Stimulated activated CD8-positive, alpha-beta memory T cell treated with anti-CD3 and anti-CD28 coated beads, Interleukin-15, amount 100 ng/mL, for 48 hours (primary cell): Measurements from ENCODE around the gene BRI3BP.
"Not testable (repeated sequence)": the region's sequence is repeated elsewhere in the genome, so short reads cannot be mapped to it uniquely, and the experiment has no call there.

Experiments
- DNase-seq, 2 donors: peaks; one replicate each; pipeline ENCODE4 v3.0.0-alpha.2; 2020; ENCODE audit warnings: low read depth in 2 of 2

Gene BRI3BP

GRCh38 chr12:125065919-125066570 is 72.6 kb downstream of the BRI3BP start:
- no peak for DNase-seq

GRCh38 chr12:125068391-125068790 is 74.9 kb downstream of the BRI3BP start:
- DNase-seq = no peak

GRCh38 chr12:125069616-125070015 is 76.2 kb downstream of the BRI3BP start:
- no peak for DNase-seq

GRCh38 chr12:125070112-125070511 is 76.7 kb downstream of the BRI3BP start:
- DNase-seq = no peak

- DNase-seq = no peak
Observed at GRCh38 chr12:125070661-125071390, 77.4 kb downstream of the BRI3BP start.

- no peak for DNase-seq
Observed at GRCh38 chr12:125071456-125071855, 78.0 kb downstream of the BRI3BP start.

GRCh38 chr12:125072496-125072895 is 79.1 kb downstream of the BRI3BP start:
- no peak for DNase-seq

- DNase-seq = not testable (repeated sequence)
Observed at GRCh38 chr12:125074294-125074693, 80.8 kb downstream of the BRI3BP start.

- DNase-seq = no peak
Observed at GRCh38 chr12:125076103-125076502, 82.7 kb downstream of the BRI3BP start.

- DNase-seq = no peak
Observed at GRCh38 chr12:125079084-125079483, 85.6 kb downstream of the BRI3BP start.

GRCh38 chr12:125079648-125080645 is 86.5 kb downstream of the BRI3BP start:
- DNase-seq = no peak
